Activated effector memory CD4-positive, alpha-beta T cell treated with anti-CD3 and anti-CD28 coated beads, Interleukin-2, amount 50 U/mL, for 16 hours (primary cell): ENCODE measurements around the gene GNA12.

Experiments
- DNase-seq: peaks from one replicate; pipeline ENCODE4 v3.0.0-alpha.2; 2020

GNA12 gene

DNA sequence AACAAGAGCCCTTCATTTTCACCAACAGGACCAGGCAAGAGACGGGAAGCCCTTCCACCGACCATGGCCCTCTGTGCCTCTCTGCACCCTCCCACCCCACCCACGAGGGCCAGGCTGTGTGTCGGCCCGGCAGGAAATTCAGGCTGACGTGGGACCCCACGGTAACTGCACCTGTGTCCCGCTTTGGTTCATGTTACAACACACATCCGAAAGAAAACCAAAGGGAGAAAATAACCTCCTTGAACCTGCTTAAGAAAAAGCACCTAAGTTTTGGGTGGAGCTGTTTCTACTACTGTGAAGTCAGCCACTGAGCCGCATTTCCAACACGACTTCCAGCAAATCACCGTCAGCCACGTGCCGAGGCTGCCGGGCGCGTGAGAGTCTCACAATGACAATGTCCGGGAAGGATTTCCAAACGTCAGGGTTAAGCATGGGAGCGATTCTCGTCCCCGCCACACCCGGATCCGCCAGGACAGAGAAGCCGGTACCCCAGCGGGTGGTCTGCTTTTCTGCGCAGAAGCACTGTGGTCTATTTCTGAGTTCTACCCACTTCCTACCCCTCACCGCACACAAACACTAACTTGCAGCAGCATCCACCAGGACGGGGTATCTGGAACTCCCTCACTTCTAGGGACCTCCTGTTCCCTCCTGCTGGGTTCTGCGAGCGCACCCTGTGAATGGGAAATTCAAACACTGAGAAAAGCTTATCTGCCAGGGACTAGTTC lies 119.5 kb downstream of the GNA12 start:
- peak; percentile 55 for DNase-seq

GRCh38 chr7:2724036-2724435 lies 120.1 kb downstream of the GNA12 start:
- DNase-seq, result peak; percentile 38

DNA sequence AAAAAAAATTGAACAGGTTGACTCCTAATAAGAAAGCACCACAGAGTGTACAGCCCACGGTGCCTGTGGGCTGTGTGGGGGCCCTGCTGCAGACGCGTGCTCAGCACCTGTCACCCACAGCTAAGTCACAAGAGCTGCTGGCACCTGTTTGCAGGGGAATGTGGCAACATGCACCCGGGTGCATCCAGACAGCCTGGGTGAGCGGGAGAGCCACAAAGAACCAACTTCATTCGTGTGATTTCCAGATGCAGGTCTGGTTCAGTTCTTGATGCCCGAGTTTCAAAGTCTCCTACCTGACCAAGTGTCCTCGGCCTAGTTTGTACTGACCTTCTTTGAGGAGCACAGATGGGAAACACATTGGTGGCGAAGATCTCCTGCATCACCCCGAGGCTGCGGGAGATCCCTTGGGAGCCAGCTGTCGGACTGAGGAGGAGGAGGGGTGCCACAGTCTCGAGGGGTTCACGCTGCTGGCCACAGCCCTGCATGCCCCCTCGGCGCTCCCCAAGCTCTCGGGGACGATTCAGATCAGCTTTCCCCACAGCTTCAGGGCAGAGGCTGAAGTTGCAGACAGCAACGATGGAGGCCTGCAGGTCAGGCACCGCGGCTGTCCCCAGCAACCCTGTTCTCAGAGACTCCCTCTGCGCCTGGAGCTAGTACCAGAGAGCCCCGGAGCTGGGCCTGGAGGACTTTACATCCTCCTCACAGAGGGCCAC lies 120.8 kb downstream of the GNA12 start:
- DNase-seq, result peak; percentile 49

DNA sequence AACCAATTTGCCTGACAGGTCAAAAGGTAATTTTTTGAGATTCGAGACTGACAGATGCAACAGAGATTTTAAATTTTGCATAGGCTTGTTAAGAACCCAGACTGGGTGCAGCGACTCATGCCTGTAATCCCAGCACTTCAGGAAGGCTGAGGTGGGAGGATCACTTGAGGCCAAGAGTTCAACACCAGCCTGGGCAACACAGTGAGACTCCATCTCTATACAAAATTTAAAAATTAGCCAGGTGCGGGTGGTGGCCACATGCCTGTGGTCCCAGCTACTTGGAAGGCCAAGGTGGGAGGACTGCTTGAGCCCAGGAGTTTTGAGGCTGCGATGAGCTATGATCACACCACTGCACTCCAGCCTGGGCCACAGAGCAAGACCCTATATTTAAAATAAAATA lies 121.5 kb downstream of the GNA12 start:
- peak; percentile 28 for DNase-seq

DNA sequence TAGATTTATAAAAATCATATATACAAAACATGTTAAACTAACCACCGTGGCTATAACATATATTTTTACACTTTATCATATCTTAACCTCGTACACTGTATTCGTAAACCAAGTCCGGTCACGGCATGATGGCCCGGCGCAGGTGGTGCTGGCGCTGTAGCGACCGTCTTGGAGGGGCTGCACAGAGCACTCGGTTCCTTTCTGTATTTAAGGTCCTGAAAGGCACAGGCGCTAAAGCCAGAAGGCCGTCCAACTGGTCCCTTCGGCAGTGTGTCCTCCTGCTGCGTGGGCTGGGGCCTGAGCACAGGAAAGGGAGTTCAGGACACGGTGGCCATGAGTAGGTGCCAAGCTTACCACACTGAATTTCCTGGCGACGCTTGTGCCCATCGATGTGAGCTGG lies 122.3 kb downstream of the GNA12 start:
- DNase-seq, result no peak

- peak; percentile 73 for DNase-seq
Observed at GRCh38 chr7:2720024-2720423, 124.1 kb downstream of the GNA12 start.

GRCh38 chr7:2719007-2719406 lies 125.1 kb downstream of the GNA12 start:
- DNase-seq, result peak; percentile 86

DNA sequence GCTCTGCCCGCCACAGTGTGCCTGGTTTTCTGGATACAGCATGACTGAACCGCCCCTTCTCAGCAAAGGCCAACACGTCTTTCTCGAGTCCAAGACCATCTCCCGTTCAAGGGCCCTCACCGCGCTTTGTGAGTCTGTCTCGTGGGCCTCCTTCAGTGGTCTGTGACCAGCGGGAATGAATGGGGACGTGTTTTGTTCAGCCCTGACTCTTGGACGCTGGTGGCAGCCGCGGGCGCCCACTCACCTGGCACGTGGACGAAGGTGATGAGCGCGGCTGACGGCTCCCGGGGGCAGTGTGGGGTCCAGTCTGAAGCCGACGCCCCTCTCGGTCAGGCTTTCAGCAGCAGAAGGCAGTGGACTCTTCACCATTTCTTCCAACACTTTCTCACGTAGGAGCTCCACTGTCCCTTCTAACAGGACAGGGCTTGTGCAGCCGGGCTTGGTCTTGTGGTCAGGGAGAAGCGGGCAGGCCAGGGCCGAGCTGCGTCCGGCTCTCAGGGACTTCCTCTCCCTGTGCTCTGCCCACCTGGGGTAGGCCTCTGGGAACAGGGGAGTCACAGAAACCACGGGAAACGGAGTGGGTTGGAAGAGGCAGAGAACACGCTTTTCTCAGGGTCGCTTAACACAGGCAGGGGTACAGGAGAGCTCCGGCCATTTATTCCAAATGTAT lies 125.7 kb downstream of the GNA12 start:
- no peak for DNase-seq

DNA sequence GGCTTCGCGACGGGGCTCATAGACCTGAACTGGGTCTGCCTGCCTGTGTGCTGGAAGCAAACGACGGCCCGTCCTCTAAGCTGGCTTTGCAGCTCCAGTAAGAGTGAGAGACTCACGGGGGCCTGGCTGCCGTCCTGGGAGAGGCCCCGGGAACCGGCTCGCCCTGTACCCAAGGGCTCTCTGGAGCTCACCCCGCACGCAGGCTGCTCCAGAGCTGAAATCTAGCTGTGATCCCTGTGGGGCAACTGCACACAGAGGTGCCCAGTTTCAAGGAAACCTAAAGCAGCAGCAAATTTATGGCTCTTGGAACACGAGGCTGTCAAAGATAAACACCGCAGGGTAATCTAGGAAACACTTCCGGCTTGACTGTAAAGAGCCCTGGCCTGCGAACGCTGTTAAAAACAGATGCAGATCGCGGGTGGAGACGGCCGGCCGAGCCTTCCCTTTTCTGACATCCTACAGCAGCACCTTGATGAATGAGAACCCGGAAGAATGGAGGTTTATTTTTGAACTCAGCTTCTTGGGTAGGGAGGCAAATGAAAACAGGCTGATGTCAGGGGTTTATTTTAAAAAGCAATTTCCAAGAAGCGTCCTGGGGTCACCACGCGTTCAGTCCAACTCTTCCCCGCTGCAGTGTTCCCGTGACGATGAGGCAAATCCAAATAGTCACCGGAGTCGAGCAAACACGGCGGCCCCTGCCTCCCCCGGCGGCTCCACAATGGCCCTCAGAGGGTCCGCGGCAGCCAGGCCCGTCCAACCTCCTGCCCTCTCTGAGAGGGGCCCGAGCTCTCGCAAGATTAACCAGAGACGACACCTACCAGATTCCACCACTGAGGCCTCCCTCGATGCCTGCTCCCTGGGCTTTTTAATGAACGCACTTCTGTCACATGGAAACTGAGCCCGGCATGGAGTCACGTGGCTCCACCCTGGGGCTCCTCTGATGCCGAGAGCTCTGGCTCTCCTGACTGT lies 126.5 kb downstream of the GNA12 start:
- no peak for DNase-seq

GRCh38 chr7:2716906-2717292 lies 127.2 kb downstream of the GNA12 start:
- no peak for DNase-seq

- DNase-seq, result no peak
Observed at GRCh38 chr7:2716488-2716887, 127.6 kb downstream of the GNA12 start.

DNA sequence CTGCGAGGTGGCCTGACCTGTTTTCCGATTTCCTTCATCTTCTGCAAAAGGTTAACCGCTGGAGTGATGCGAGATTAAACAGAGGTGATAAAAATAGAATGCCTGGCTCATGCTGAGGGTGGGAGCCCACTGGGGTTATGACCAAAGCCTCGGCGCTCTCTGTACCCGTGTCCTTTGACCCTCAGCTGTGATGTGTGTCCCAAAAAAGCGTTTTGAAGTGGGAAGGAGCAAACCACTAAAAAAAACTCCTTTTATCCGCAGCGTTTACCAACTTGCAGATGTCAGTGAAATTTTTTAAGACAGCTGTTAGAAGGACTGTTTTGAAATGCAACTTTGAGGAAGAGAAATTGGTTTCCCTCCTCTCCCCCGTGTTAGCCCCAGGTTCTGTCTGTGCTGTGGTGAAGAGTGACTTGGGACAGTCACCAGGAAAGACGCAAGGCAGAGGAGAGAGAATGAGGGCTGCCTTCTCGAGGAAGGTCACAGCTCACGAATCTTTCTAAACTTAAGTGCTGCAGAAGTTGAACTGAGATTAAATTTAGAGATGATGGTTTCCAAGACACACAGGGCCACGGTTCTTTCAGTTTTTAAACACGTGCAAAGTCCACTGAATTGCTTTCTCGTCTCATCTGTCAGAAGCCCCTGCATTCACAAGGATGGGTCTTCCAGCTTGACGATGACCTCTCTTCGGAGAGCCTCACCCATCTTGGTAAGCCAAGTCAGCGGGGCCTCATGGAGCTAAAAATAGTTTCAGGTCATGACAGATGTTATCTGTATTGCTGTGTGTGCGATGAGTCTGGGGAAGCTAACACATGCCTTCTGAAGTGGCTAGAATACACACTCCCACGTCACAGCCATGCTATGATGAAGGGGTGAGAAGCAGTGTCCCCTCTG lies 128.5 kb downstream of the GNA12 start:
- peak; percentile 79 for DNase-seq

GRCh38 chr7:2714636-2715035 lies 129.5 kb downstream of the GNA12 start:
- no peak for DNase-seq

- DNase-seq, result no peak
Observed at GRCh38 chr7:2713978-2714377, 130.1 kb downstream of the GNA12 start.

- DNase-seq, result no peak
Observed at GRCh38 chr7:2713370-2713769, 130.7 kb downstream of the GNA12 start.

DNA sequence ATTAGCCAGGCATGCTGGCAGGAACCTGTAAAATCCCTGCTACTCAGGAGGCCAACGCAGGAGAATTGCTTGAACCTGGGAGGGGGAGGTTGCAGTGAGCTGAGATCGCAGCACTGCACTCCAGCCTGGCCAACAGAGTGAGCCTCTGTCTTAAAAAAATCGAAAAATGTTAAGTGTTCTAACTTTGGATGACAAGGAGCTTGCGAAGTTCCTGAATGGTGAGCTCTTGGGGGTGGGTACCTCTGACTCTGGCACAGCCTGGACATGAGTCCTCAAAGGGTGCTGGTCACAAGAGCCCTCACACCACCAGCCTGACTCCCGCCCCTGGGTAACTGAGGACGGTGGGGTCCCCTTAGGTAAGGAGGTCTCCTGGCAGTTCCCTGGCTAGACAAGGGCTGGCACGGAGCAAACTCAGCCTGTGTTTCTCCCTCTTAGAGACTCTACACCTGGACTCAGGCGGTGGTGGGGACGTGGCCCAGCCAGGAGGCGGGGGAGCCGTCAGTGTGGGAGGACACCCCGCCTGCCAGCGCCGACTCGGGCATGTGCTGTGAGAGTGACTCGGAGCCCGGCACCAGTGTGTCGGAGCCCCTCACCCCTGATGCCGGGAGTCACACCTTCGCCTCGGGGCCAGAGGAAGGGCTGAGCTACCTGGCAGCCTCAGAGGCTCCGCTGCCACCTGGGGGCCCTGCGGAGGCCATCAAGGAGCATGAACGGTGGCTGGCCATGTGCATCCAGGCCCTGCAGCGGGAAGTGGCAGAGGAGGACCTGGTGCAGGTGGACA lies 132.0 kb downstream of the GNA12 start:
- no peak for DNase-seq

GRCh38 chr7:2710901-2711551 lies 133.1 kb downstream of the GNA12 start:
- DNase-seq, result peak; percentile 73

GRCh38 chr7:2710286-2710655 lies 133.8 kb downstream of the GNA12 start:
- DNase-seq, result peak; percentile 90

GRCh38 chr7:2709553-2710285 lies 134.4 kb downstream of the GNA12 start:
- peak; percentile 91 for DNase-seq
